HepG2 (cell line): ENCODE results near the gene MLST8. TPM values are rescaled to one million over a fixed set of nuclear protein-coding genes. Genes with fewer than 3 reads are reported as not detected.
A peak's percentile ranks its signal among the peaks of the same experiment; 100 is the strongest.

Experiments
- HMGA1 ChIP-seq: sonication (generic); formaldehyde crosslinking; conservative IDR thresholded peaks from 2 replicates; pipeline ENCODE4 v1.4.0; 2020; ENCODE audit warnings: missing genetic modification reagents
- LBX2 ChIP-seq: sonication (generic); formaldehyde crosslinking; IDR thresholded peaks from 2 replicates; pipeline ENCODE4 v1.5.0; 2020; ENCODE audit warnings: missing genetic modification reagents, mild to moderate bottlenecking, borderline replicate concordance
- MAFK ChIP-seq, 2 experiments: IDR thresholded peaks in 1 of 2; conservative IDR thresholded peaks in 1 of 2; 2 replicates each; pipeline ENCODE4 v1.6.1; 2011; ENCODE audit warnings: improper control_type of control experiment in 2 of 2, low read length in 2 of 2
- MATR3 ChIP-seq: sonication (generic); formaldehyde crosslinking; IDR thresholded peaks from 2 replicates; pipeline ENCODE4 v1.4.0; 2020; ENCODE audit warnings: missing genetic modification reagents
- PHF20 ChIP-seq: sonication (generic); formaldehyde crosslinking; IDR thresholded peaks from 2 replicates; pipeline ENCODE4 v1.5.0; 2020; ENCODE audit warnings: mild to moderate bottlenecking, missing genetic modification reagents
- PLSCR1 ChIP-seq: sonication (generic); formaldehyde crosslinking; IDR thresholded peaks from 2 replicates; pipeline ENCODE4 v1.5.0; 2020; ENCODE audit warnings: missing genetic modification reagents, mild to moderate bottlenecking, borderline replicate concordance
- REL ChIP-seq: sonication (generic); formaldehyde crosslinking; conservative IDR thresholded peaks from 2 replicates; pipeline ENCODE4 v1.8.0; 2022; ENCODE audit warnings: mild to moderate bottlenecking, missing genetic modification reagents, moderate library complexity
- RFXAP ChIP-seq: sonication (generic); formaldehyde crosslinking; IDR thresholded peaks from 2 replicates; pipeline ENCODE4 v1.4.0; 2020; ENCODE audit warnings: missing genetic modification reagents, borderline replicate concordance
- RORA ChIP-seq: sonication (generic); formaldehyde crosslinking; IDR thresholded peaks from 2 replicates; pipeline ENCODE4 v1.5.0; 2020; ENCODE audit warnings: mild to moderate bottlenecking, missing genetic modification reagents, moderate library complexity
- SALL2 ChIP-seq: sonication (generic); formaldehyde crosslinking; IDR thresholded peaks from 2 replicates; pipeline ENCODE4 v1.8.1; 2023; ENCODE audit warnings: mild to moderate bottlenecking, missing genetic modification reagents, inconsistent platforms
- SNAPC5 ChIP-seq: sonication (generic); formaldehyde crosslinking; IDR thresholded peaks from 2 replicates; pipeline ENCODE4 v1.8.1; 2023; ENCODE audit warnings: mild to moderate bottlenecking, missing genetic modification reagents, borderline replicate concordance
- STAT5B ChIP-seq: sonication (generic); formaldehyde crosslinking; IDR thresholded peaks from 2 replicates; pipeline ENCODE4 v1.4.0; 2020; ENCODE audit warnings: missing genetic modification reagents
- TBL1XR1 ChIP-seq: fragments of 150-350 bp; IDR thresholded peaks from 2 replicates; pipeline ENCODE4 v1.6.1; 2014; ENCODE audit warnings: borderline replicate concordance, low read length; ENCODE audit not compliant: partially characterized antibody
- TEAD2 ChIP-seq: sonication (generic); formaldehyde crosslinking; IDR thresholded peaks from 2 replicates; pipeline ENCODE4 v1.9.0; 2021; ENCODE audit warnings: missing genetic modification reagents
- TMF1 ChIP-seq: sonication (generic); formaldehyde crosslinking; IDR thresholded peaks from 2 replicates; pipeline ENCODE4 v1.8.1; 2022; ENCODE audit warnings: low read depth, missing genetic modification reagents
- TSC22D2 ChIP-seq: sonication (generic); formaldehyde crosslinking; IDR thresholded peaks from 2 replicates; pipeline ENCODE4 v1.5.1; 2020; ENCODE audit warnings: missing genetic modification reagents, mild to moderate bottlenecking, borderline replicate concordance
- ZBTB42 ChIP-seq: sonication (generic); formaldehyde crosslinking; IDR thresholded peaks from 2 replicates; pipeline ENCODE4 v1.5.0; 2020; ENCODE audit warnings: mild to moderate bottlenecking, missing genetic modification reagents
- ZBTB43 ChIP-seq: sonication (generic); formaldehyde crosslinking; conservative IDR thresholded peaks from 2 replicates; pipeline ENCODE4 v1.4.0; 2020; ENCODE audit warnings: missing genetic modification reagents
- ZBTB46 ChIP-seq: sonication (generic); formaldehyde crosslinking; IDR thresholded peaks from 2 replicates; pipeline ENCODE4 v1.4.0; 2020; ENCODE audit warnings: mild to moderate bottlenecking, missing genetic modification reagents, borderline replicate concordance
- ZBTB7B ChIP-seq: sonication (generic); formaldehyde crosslinking; IDR thresholded peaks from 2 replicates; pipeline ENCODE4 v1.4.0; 2020; ENCODE audit warnings: missing genetic modification reagents
- ZNF430 ChIP-seq: sonication (generic); formaldehyde crosslinking; IDR thresholded peaks from 2 replicates; pipeline ENCODE4 v1.9.0; 2021; ENCODE audit warnings: mild to moderate bottlenecking, missing genetic modification reagents
- ZNF737 ChIP-seq: sonication (generic); formaldehyde crosslinking; IDR thresholded peaks from 2 replicates; pipeline ENCODE4 v1.5.0; 2020; ENCODE audit warnings: missing genetic modification reagents, mild to moderate bottlenecking, borderline replicate concordance
- ZNF772 ChIP-seq: sonication (generic); formaldehyde crosslinking; IDR thresholded peaks from 2 replicates; pipeline ENCODE4 v1.5.0; 2020; ENCODE audit warnings: mild to moderate bottlenecking, missing genetic modification reagents
- ZNF800 ChIP-seq: sonication (generic); formaldehyde crosslinking; IDR thresholded peaks from 2 replicates; pipeline ENCODE4 v1.4.0; 2020; ENCODE audit warnings: missing genetic modification reagents
- polyA plus RNA-seq, 8 experiments: library from polyadenylated mRNA; depleted of rRNA in 3 of 8; stranded (reverse) in 7 of 8; unstranded in 1 of 8; fragments of >200 nt; fragmentation: Illumina TruSeq in 4 of 8; extraction: Trizol in 4 of 8; gene quantifications; 2 replicates each; pipeline versions ENCODE4 v1.2.1 to v1.2.3, GENCODE V29; 2011 to 2016; ENCODE audit warnings: low read depth in 4 of 8, missing spikeins in 1 of 8, mixed read lengths in 1 of 8; ENCODE audit not compliant: insufficient read depth in 1 of 8
- total RNA-seq, 5 experiments: library from RNA; depleted of rRNA; stranded (reverse); fragments of >200 nt; fragmentation: Illumina TruSeq; extraction: Trizol; gene quantifications; 2 replicates each; pipeline ENCODE4 v1.2.3, GENCODE V29; 2016; ENCODE audit warnings: low read depth in 1 of 5

Gene MLST8
- total and polyA plus RNA-seq, 2 of the 13 experiments (the other 11 are each of a cell fraction or from before 2014, with no cell fraction given), result 30.8 to 72.7 TPM

GRCh38 chr16:2223221-2223941, 18.1 kb downstream of the MLST8 start, which contains the start of gene E4F1 (continued):
- TF ChIP-seq RFXAP (CRISPR knock-in tag) (peak; percentile 43; the same call in 1 of the 2 replicates), PHF20 (CRISPR knock-in tag) (peak; percentile 78), SALL2 (CRISPR knock-in tag) (peak; percentile 92), TMF1 (no peak; the same call in 1 of the 2 replicates), TSC22D2 (CRISPR knock-in tag) (no peak), SNAPC5 (CRISPR knock-in tag) (peak; percentile 54; the same call in 1 of the 2 replicates), PLSCR1 (CRISPR knock-in tag) (no peak), ZBTB7B (no peak), STAT5B (CRISPR knock-in tag) (no peak), ZNF737 (no peak), HMGA1 (no peak), TEAD2 (no peak), ZNF772 (peak; percentile 97), ZBTB46 (CRISPR knock-in tag) (no peak), MATR3 (no peak), ZNF430 (CRISPR knock-in tag) (peak; percentile 95), REL (CRISPR knock-in tag) (peak; percentile 68; the same call in 1 of the 2 replicates), ZBTB43 (CRISPR knock-in tag) (peak; percentile 53; the same call in 1 of the 2 replicates), LBX2 (CRISPR knock-in tag) (no peak), RORA (CRISPR knock-in tag) (no peak), ZNF800 (CRISPR knock-in tag) (peak; percentile 67; the same call in 1 of the 2 replicates), MAFK (conservative IDR thresholded peaks at IDR 0.05 in 1 of 2, IDR thresholded peaks at IDR 0.05 in 1 of 2; ENCODE audit: low read length in 2 of 2) (no peak), TBL1XR1 (no peak), ZBTB42 (CRISPR knock-in tag) (no peak)
